ENCODE results near the gene PADI2.

The PADI2 gene

DNA sequence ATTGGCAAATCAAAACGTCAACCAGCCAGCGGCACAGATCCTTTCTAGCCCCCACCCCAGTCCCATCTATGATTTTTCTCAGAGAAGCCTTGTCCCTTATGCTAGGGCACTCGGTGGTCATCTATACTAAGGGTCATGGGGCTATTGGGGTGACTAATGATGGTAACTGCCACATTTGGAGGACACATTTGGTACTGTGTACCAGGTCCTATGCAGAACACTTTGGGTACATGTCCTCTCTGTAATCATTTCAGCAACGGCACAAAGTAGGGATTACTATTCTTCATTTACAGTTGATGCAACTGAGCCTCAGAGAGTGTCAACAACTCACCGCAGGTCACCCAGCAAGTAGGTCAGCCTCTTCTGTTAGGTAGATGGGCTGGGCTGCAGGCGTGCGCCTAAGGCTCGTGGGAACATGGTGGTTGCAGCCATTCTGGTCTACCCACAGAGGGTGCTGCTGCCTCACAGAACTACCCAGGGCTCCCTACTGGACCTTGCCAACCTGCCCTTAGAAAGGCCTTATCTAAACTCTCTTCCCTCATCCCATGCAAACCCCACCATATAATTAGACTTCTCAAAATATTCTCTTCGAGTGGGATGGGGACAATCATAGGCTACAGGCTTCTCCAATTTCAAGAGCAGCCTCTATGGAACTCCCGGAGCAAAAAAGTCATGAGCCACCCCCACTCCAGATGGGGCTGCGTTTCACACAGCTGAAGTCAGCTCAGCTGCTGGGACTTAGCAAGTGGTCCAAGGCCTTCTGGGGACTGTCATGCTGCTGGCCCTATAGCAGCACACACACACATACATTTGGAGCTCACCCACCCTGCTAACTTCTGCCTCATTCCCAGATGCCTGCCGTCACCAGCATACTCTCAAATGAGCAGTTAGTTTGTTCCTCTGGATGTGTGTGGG lies 59.6 kb downstream of the PADI2 start:
- no peaks in the 10 kb centered on the region for H3K4me1 ChIP-seq
- no peaks in the 10 kb centered on the region for H3K27me3 ChIP-seq
- no peaks in the 10 kb centered on the region for H3K9me3 ChIP-seq
- H3K4me3 ChIP-seq (ENCODE audit: low read depth, low read length), result no peak overlapping the region
- TF ChIP-seq, protein P1, sequence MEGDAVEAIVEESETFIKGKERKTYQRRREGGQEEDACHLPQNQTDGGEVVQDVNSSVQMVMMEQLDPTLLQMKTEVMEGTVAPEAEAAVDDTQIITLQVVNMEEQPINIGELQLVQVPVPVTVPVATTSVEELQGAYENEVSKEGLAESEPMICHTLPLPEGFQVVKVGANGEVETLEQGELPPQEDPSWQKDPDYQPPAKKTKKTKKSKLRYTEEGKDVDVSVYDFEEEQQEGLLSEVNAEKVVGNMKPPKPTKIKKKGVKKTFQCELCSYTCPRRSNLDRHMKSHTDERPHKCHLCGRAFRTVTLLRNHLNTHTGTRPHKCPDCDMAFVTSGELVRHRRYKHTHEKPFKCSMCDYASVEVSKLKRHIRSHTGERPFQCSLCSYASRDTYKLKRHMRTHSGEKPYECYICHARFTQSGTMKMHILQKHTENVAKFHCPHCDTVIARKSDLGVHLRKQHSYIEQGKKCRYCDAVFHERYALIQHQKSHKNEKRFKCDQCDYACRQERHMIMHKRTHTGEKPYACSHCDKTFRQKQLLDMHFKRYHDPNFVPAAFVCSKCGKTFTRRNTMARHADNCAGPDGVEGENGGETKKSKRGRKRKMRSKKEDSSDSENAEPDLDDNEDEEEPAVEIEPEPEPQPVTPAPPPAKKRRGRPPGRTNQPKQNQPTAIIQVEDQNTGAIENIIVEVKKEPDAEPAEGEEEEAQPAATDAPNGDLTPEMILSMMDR (IDR thresholded peaks at IDR 0.05; ENCODE audit: low read depth, low read length), result peak; percentile 70
- peak; percentile 56 for DNase-seq
- no peaks in the 10 kb centered on the region for H3K36me3 ChIP-seq

DNA sequence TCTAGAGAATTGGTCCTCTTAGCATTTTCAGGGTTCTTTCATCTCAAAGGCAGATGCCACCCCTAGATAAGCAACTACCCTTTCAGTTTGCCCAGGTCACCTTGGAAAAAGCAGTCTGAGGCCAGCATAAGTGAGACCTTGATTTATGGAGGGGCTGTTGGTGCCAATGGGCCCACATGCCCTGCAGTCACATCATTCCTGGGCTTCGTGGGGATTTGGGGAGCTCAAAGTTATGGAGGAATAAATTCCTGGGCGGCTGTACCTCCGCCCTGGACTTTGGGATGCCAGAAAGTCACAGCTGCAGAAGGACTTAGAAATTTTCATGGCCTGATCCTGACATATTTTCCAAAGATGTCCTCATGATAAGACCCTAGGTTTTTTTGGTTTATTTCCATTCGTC lies 62.7 kb downstream of the PADI2 start:
- TF ChIP-seq, protein P1 (IDR thresholded peaks at IDR 0.05; ENCODE audit: low read depth, low read length), result no peak

DNA sequence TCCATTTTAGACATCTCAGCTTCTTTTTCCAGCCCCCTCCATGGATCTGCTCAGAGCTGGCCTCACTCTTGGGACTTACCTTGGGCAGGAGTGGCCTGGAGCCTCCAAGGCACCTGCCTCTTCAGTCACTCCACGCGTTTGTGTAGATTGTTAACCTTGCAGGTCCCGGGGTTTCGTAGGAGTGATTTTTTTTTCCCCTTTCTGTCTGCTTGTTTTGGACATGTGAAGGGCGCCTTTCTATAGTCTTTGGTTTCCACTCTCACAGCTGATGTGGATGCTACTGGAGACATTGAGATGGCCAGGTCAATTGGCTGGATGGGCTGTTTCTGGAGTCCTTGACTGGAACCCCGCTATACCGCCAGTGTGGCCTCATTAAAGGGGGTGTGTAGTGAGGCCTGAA lies 63.5 kb downstream of the PADI2 start:
- H3K4me1 ChIP-seq, result no peaks in the 10 kb centered on the region
- TF ChIP-seq, protein P1 (IDR thresholded peaks at IDR 0.05; ENCODE audit: low read depth, low read length), result no peak
- H3K36me3 ChIP-seq, result no peaks in the 10 kb centered on the region
- no peak overlapping the region for H3K4me3 ChIP-seq (ENCODE audit: low read depth, low read length)
- no peaks in the 10 kb centered on the region for H3K9me3 ChIP-seq
- H3K27me3 ChIP-seq, result no peaks in the 10 kb centered on the region
- DNase-seq, result no peak

More for the DNA sequence above, 62.7 kb downstream of the PADI2 start:
- Histone ChIP-seq H3K9me3 (no peaks in the 10 kb centered on the region), H3K36me3 (no peaks in the 10 kb centered on the region), H3K4me3 (ENCODE audit: low read depth, low read length) (no peak overlapping the region), H3K27me3 (no peaks in the 10 kb centered on the region), H3K4me1 (no peaks in the 10 kb centered on the region)
- no peak for DNase-seq

DNA sequence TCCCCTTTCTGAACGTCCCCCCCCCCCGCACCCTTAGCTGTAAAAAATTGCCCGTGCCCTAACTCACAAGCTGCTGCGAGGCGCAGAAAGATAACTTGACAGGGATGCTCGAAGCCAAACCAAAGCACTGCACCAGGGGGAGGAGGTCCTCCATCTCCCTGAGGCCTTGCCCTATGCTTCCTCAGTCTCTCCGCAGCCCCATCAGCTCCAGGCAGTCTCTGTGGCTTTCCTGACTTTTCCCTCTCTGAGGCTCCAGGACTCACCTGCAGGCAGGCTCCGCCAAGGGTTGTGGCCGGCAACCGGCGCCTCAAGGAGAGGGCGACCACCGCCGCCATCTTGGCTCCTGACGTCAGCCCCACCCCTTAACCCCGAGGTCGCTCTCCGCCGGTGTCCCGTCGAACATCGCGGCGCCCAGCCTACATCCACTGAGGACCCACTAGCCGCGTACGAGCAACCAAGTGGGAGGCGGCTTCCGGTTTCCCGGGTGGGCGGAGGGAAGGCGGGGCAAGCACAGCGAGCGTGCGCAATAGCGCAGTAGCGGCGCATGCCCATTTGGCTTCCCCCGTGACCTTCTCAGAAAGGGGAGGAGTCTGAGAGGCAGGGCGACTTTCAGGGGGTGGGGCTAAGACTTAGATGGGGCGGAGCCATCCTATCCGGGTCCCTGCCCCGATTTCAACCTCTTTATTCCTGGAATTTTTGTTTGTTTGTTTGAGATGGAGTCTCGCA lies 65.4 kb downstream of the PADI2 start, which contains the start of gene SDHB:
Gene SDHB (minus strand): TSS at position 348 of the 726 bp plus-strand sequence. CDS start 13 bp downstream, at position 335.
- peak within 1 kb of the TSS; percentile 86 for H3K4me3 ChIP-seq (ENCODE audit: low read depth, low read length)
- TF ChIP-seq, protein P1 (IDR thresholded peaks at IDR 0.05; ENCODE audit: low read depth, low read length), result no peak
- H3K9me3 ChIP-seq, result no peaks in the 10 kb centered on the region
- no peaks in the 10 kb centered on the region for H3K27me3 ChIP-seq
- no peaks in the 10 kb centered on the region; the same call in 1 of the 2 replicates for H3K36me3 ChIP-seq
- no peaks in the 10 kb centered on the region for H3K4me1 ChIP-seq
- peak; percentile 95 for DNase-seq

DNA sequence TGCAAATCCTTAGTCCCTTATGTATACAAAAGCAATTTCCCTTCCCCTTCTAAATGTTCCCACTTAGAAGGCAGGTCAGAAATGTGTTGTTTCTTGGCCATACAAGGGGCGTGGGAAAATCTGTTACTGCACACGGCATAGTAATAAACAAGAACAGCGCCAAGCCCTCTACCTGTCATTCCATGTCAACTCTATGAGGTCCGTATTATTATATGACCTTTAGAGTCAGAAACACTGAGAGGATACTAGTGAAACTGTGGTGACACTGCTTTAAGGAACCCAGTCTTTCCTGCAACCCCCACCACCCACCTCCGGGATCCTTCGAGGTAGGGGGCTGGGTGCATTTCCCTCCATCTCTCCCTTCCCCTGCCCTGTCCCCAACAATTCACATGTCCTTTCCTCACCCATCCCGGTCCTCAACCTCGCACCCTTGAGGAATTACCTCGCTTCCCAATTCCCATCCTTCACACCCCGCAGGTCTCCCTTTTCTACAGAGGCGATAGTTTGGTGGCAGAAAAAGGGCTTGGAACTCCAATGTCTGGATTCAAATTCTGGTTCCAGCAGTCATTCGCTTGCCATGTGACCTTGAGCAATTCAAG lies 66.1 kb downstream of the PADI2 start:
- Histone ChIP-seq H3K4me1 (no peaks in the 10 kb centered on the region), H3K9me3 (no peaks in the 10 kb centered on the region), H3K27me3 (no peaks in the 10 kb centered on the region), H3K36me3 (no peaks in the 10 kb centered on the region; the same call in 1 of the 2 replicates), H3K4me3 (ENCODE audit: low read depth, low read length) (peak overlapping the region; percentile 86)
- TF ChIP-seq, protein P1 (IDR thresholded peaks at IDR 0.05; ENCODE audit: low read depth, low read length), result no peak
- DNase-seq, result no peak

Measured in BE2C (cell line).